Kidney (tissue), 14 donors: Measurements from ENCODE around the gene MAPKBP1. TPM values are rescaled to one million over a fixed set of nuclear protein-coding genes. Genes with fewer than 3 reads are reported as not detected.

Experiments
- DNase-seq, 5 donors: peaks; one replicate each; pipeline ENCODE4 v3.0.0-alpha.2; 2013 to 2020
- FAIRE-seq: peaks from 2 replicates; lab custom pipeline; 2012; peaks lifted over from hg19 to GRCh38; lab: Jason Lieb, UNC
- H3K27ac ChIP-seq, 2 donors: one replicate each; pipeline ENCODE4 v1.7.0; 2013; ENCODE audit warnings: low read depth in 2 of 2, low read length in 2 of 2, inconsistent platforms in 1 of 2
- H3K27me3 ChIP-seq: one replicate; pipeline ENCODE4 v1.7.1; 2013; ENCODE audit warnings: low read length, inconsistent platforms; ENCODE audit not compliant: control insufficient read depth, insufficient read depth
- H3K36me3 ChIP-seq, 3 donors: one replicate each; pipeline versions ENCODE4 v1.7.0 to v1.7.1; 2013; ENCODE audit warnings: low read length in 3 of 3, control low read depth in 1 of 3, inconsistent platforms in 1 of 3; ENCODE audit not compliant: insufficient read depth in 3 of 3, control insufficient read depth in 2 of 3
- H3K4me1 ChIP-seq, 3 donors: one replicate each; pipeline versions ENCODE4 v1.7.0 to v1.7.1; 2013; ENCODE audit warnings: low read length in 3 of 3, inconsistent platforms in 1 of 3, low read depth in 1 of 3; ENCODE audit not compliant: control insufficient read depth in 2 of 3, insufficient read depth in 2 of 3
- H3K4me3 ChIP-seq, 3 donors: one replicate each; pipeline versions ENCODE4 v1.7.0 to v1.8.1; 2013; ENCODE audit warnings: low read length in 3 of 3, control low read depth in 1 of 3, inconsistent platforms in 1 of 3
- H3K9ac ChIP-seq, 3 donors: one replicate each; pipeline versions ENCODE4 v1.7.0 to v1.7.1; 2013; ENCODE audit warnings: low read length in 3 of 3, control low read depth in 1 of 3, inconsistent platforms in 1 of 3
- H3K9me3 ChIP-seq, 3 donors: one replicate each; pipeline versions ENCODE4 v1.7.0 to v1.7.1; 2013; ENCODE audit warnings: low read length in 3 of 3, control low read depth in 1 of 3, inconsistent platforms in 1 of 3; ENCODE audit not compliant: control insufficient read depth in 2 of 3, insufficient read depth in 1 of 3
- intact Hi-C: fragments of 100-400 bp; cut with DNase I; formaldehyde crosslinking; loops from one replicate; pipeline ENCODE4 v1.11.1; 2022
- polyA plus RNA-seq: library from polyadenylated mRNA; stranded (reverse); fragments of 350-450 nt; fragmentation: Illumina TruSeq; extraction: RNeasy Lipid Tissue Mini Kit (QIAGEN cat#74804); gene quantifications from one replicate; pipeline ENCODE4 v1.2.3, GENCODE V29; 2014; ENCODE audit warnings: low read depth, low replicate concordance; ENCODE audit not compliant: insufficient read depth
- total RNA-seq: library from RNA; stranded (reverse); fragmentation: NEBNext Ultra II Directional; extraction: Animal tissue kit (Norgen Biotek cat#: 25700); gene quantifications from one replicate; pipeline ENCODE4 v1.2.1, GENCODE V29; 2021
- TF ChIP-seq, protein P1 (sequence below): IDR thresholded peaks from 3 replicates; pipeline ENCODE4 v1.5.1; 2012; ENCODE audit warnings: mild to moderate bottlenecking, moderate library complexity, borderline replicate concordance; ENCODE audit not compliant: insufficient read depth; ENCODE audit errors: extremely low read depth
- donor health status: control.
- donor health status: control.
- donor health status: control.
- donor health status: control.
- donor health status: control.
- donor health status: DM: yes; HTN: yes; CAD: no.
- donor health status: Normal renal cell carcinoma (clear cell type).

MAPKBP1 gene
- total and polyA plus RNA-seq, 2 donors from 2014 or later: 3.7 to 28.6 TPM

DNA sequence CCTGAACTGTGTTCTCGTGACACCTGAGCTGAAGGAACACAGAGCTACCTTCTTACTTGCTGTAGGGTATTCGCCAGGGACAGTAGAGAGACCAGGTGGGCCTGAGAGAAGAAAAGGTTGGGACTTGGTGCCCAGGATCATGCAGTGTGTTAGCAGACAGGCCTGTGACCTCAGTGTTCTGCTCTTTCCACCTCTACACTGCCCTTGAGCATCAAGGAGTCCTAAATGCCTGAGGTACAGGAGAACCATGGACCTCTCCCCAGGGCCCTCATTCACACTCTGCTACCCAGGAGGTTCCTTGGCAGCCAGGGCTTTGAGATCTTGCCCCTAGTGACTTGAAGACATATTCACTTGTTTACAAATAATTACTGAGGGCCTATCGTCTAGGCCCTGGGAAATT is 31.4 kb downstream of the MAPKBP1 start:
- no peak for DNase-seq
- peak overlapping the region; percentile 40 to 80 for H3K27ac ChIP-seq
- no peaks in the 10 kb centered on the region for H3K9me3 ChIP-seq
- TF ChIP-seq, protein P1, sequence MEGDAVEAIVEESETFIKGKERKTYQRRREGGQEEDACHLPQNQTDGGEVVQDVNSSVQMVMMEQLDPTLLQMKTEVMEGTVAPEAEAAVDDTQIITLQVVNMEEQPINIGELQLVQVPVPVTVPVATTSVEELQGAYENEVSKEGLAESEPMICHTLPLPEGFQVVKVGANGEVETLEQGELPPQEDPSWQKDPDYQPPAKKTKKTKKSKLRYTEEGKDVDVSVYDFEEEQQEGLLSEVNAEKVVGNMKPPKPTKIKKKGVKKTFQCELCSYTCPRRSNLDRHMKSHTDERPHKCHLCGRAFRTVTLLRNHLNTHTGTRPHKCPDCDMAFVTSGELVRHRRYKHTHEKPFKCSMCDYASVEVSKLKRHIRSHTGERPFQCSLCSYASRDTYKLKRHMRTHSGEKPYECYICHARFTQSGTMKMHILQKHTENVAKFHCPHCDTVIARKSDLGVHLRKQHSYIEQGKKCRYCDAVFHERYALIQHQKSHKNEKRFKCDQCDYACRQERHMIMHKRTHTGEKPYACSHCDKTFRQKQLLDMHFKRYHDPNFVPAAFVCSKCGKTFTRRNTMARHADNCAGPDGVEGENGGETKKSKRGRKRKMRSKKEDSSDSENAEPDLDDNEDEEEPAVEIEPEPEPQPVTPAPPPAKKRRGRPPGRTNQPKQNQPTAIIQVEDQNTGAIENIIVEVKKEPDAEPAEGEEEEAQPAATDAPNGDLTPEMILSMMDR: no peak
- peaks cover 0 to 23% (median 14%) of the 10 kb centered on the region in 3 donors for H3K4me1 ChIP-seq
- no peak overlapping the region for H3K4me3 ChIP-seq
- no peak for FAIRE-seq
- intact Hi-C loops: no loop called here
- peaks cover 0 to under 1% (median 0%) of the 10 kb centered on the region in 3 donors for H3K36me3 ChIP-seq
- no peaks in the 10 kb centered on the region for H3K27me3 ChIP-seq
- no peak overlapping the region for H3K9ac ChIP-seq

DNA sequence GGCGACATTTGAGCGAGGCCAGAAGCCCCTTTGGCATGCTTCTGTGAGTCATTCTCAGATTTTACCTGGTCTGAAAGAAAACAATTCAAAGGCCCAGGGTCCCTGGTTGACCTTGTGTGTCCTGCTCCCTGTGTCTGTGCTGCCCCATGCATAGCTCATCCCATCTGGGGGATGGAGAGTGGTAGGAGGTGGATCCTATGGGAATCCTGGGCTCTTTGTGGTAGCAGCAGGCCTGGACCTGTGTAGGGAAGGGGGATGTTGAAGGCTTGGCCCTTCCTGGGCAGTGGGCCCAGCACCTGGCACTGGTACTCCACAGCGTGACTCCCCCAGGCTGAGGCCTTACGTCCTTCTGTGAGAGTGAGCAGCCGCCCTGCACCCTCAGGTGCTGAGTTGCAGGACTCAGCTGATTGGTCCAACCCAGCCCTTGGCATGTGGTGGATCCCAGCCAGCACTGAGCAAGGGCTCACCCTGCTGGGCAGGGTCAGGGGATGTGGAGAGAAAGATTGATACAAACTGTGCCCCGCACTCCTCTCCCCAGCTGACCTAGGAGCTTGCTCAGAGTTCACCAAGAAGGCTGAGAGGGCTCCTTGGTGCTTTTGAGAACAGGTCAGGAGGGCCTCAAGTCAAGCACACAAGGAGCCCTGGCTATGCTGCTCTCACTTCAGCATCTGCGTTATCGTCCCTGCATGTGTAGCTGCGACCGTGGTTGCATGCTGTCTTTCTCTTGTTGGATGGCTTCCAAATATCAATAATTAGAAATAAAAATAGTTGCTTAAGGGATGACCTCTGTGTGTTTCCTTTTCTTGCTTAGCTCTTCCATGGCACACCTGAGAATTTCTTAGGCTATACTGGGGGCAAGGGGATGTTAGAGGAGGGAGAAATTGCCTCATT is 32.3 kb downstream of the MAPKBP1 start:
- no peak for DNase-seq
- H3K27me3 ChIP-seq: no peaks in the 10 kb centered on the region
- H3K4me1 ChIP-seq: peaks cover 0 to 20% (median 11%) of the 10 kb centered on the region in 3 donors
- no peak overlapping the region for H3K4me3 ChIP-seq
- TF ChIP-seq, protein P1: peak; percentile 37
- H3K36me3 ChIP-seq: no peaks in the 10 kb centered on the region
- H3K9me3 ChIP-seq: no peaks in the 10 kb centered on the region
- H3K9ac ChIP-seq: no peak overlapping the region
- peak overlapping the region in 1 of 2 donors; percentile 66 for H3K27ac ChIP-seq
- intact Hi-C loops: no loop called here
- no peak for FAIRE-seq

DNA sequence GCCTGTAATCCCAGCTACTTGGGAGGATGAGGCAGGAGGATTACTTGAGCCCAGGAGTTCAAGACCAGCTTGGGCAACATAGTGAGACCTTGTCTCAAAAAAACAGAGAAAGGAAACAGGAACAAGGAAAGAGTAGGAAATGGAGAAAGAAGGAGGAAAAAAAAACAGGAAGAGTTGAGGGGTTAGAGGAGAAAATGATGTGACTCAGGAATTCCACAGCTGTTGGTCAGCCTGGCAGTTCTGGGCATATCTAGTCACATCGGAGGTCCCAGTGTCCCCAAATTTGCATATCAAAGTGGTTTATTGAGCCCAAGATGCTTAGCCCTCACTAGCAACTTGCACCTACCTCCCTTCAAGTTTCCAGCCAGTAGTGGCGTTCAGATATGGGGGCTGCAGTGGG is 34.8 kb downstream of the MAPKBP1 start:
- H3K27ac ChIP-seq: no peak overlapping the region
- FAIRE-seq (no peak), DNase-seq (no peak)
- H3K9ac ChIP-seq: no peak overlapping the region
- H3K4me3 ChIP-seq: no peak overlapping the region
- no peaks in the 10 kb centered on the region for H3K27me3 ChIP-seq
- TF ChIP-seq, protein P1: no peak
- intact Hi-C loops: no loop called here
- no peaks in the 10 kb centered on the region for H3K9me3 ChIP-seq
- peaks cover 0 to 1% (median 0%) of the 10 kb centered on the region in 3 donors for H3K36me3 ChIP-seq
- peaks cover 0 to 19% (median 11%) of the 10 kb centered on the region in 3 donors for H3K4me1 ChIP-seq
